ENCODE results near the gene PRKCG.

DNA sequence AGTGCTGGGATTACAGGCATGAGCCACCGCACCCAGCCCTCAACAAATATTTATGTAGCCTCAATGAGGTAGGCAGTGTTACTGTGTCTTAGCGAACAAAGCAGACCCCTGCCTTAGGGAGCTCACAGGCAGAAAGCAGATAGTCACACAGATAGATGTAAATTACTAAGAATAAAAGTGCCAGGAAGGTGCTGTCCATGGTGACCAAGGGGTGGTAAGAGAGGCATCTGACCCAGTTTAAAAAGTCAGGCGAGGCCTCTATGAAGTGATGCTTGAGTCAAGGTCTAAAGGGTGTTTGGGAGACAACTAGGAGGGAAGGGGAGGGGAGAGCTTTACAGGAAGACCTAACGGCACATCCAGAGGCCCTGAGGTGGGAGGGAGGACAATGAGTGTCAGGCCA lies 14.7 kb downstream of the PRKCG start:
- TF ChIP-seq POLR2A (IDR thresholded peaks at IDR 0.05; ENCODE audit: low read depth, low read length) (no peak), POLR2AphosphoS5 (IDR thresholded peaks at IDR 0.05; ENCODE audit: low read depth, low read length) (no peak), TAF1 (IDR thresholded peaks at IDR 0.05; ENCODE audit: low read depth, low read length) (no peak)
